ENCODE data around the gene SERPINE1.
"Not testable (repeated sequence)": the region's sequence is repeated elsewhere in the genome, so short reads cannot be mapped to it uniquely, and the experiment has no call there.

The SERPINE1 gene

GRCh38 chr7:101100858-101101847 is 25.8 kb upstream of the SERPINE1 start:
- DNase-seq (ENCODE audit: low read depth in 2 of 2, low spot score in 1 of 2) = no peak

GRCh38 chr7:101102026-101102425 is 24.9 kb upstream of the SERPINE1 start:
- DNase-seq (ENCODE audit: low read depth in 2 of 2, low spot score in 1 of 2) = no peak

GRCh38 chr7:101103701-101104100 is 23.2 kb upstream of the SERPINE1 start:
- not testable (repeated sequence) for DNase-seq (ENCODE audit: low read depth in 2 of 2, low spot score in 1 of 2)

GRCh38 chr7:101104193-101104713 is 22.7 kb upstream of the SERPINE1 start:
- no peak for DNase-seq (ENCODE audit: low read depth in 2 of 2, low spot score in 1 of 2)

- DNase-seq (ENCODE audit: low read depth in 2 of 2, low spot score in 1 of 2) = no peak
Measured at GRCh38 chr7:101104799-101105198, 22.1 kb upstream of the SERPINE1 start.

- DNase-seq (ENCODE audit: low read depth in 2 of 2, low spot score in 1 of 2) = not testable (repeated sequence)
Measured at GRCh38 chr7:101105248-101105647, 21.7 kb upstream of the SERPINE1 start.

GRCh38 chr7:101106386-101106785 is 20.5 kb upstream of the SERPINE1 start:
- DNase-seq (ENCODE audit: low read depth in 2 of 2, low spot score in 1 of 2) = no peak

- DNase-seq (ENCODE audit: low read depth in 2 of 2, low spot score in 1 of 2) = no peak
Measured at GRCh38 chr7:101108330-101108857, 18.5 kb upstream of the SERPINE1 start.

GRCh38 chr7:101108961-101109360 is 17.9 kb upstream of the SERPINE1 start:
- DNase-seq (ENCODE audit: low read depth in 2 of 2, low spot score in 1 of 2) = no peak

GRCh38 chr7:101109368-101109767 is 17.5 kb upstream of the SERPINE1 start:
- no peak for DNase-seq (ENCODE audit: low read depth in 2 of 2, low spot score in 1 of 2)

GRCh38 chr7:101111261-101111660 is 15.6 kb upstream of the SERPINE1 start:
- DNase-seq (ENCODE audit: low read depth in 2 of 2, low spot score in 1 of 2) = no peak

- DNase-seq (ENCODE audit: low read depth in 2 of 2, low spot score in 1 of 2) = no peak
Measured at GRCh38 chr7:101112233-101112632, 14.7 kb upstream of the SERPINE1 start.

GRCh38 chr7:101113140-101113539 is 13.8 kb upstream of the SERPINE1 start:
- DNase-seq (ENCODE audit: low read depth in 2 of 2, low spot score in 1 of 2) = not testable (repeated sequence)

- no peak for DNase-seq (ENCODE audit: low read depth in 2 of 2, low spot score in 1 of 2)
Measured at GRCh38 chr7:101113836-101114235, 13.1 kb upstream of the SERPINE1 start.

GRCh38 chr7:101114492-101114891 is 12.4 kb upstream of the SERPINE1 start:
- no peak for DNase-seq (ENCODE audit: low read depth in 2 of 2, low spot score in 1 of 2)

GRCh38 chr7:101115215-101115614 is 11.7 kb upstream of the SERPINE1 start:
- no peak for DNase-seq (ENCODE audit: low read depth in 2 of 2, low spot score in 1 of 2)

GRCh38 chr7:101116898-101117297 is 10.0 kb upstream of the SERPINE1 start:
- no peak for DNase-seq (ENCODE audit: low read depth in 2 of 2, low spot score in 1 of 2)

- DNase-seq (ENCODE audit: low read depth in 2 of 2, low spot score in 1 of 2) = no peak
Measured at GRCh38 chr7:101118856-101119255, 8.0 kb upstream of the SERPINE1 start.

- no peak for DNase-seq (ENCODE audit: low read depth in 2 of 2, low spot score in 1 of 2)
Measured at GRCh38 chr7:101119876-101120275, 7.0 kb upstream of the SERPINE1 start.

GRCh38 chr7:101120315-101120714 is 6.6 kb upstream of the SERPINE1 start:
- no peak for DNase-seq (ENCODE audit: low read depth in 2 of 2, low spot score in 1 of 2)

- DNase-seq (ENCODE audit: low read depth in 2 of 2, low spot score in 1 of 2) = not testable (repeated sequence)
Measured at GRCh38 chr7:101121631-101121990, 5.3 kb upstream of the SERPINE1 start.
